Heart right ventricle (tissue), 16 donors: Measurements from ENCODE around the gene SLC29A4. TPM values are rescaled to one million over a fixed set of nuclear protein-coding genes. Genes with fewer than 3 reads are reported as not detected.

Experiments used
- ATAC-seq, 8 donors: fragments of 200-7000 bp; cut with Tn5 transposase; one replicate each; pipeline ENCODE4 v1.9.1; 2020; ENCODE audit warnings: mild to moderate bottlenecking in 8 of 8, moderate library complexity in 8 of 8, moderate number of reproducible peaks in 1 of 8
- DNase-seq, 2 donors: peaks; one replicate each; pipeline ENCODE4 v3.0.0-alpha.2; 2020
- H3K27ac ChIP-seq, 10 donors: fragments of 200-600 bp; sonication (generic) in 2 of 10; one replicate each; pipeline versions ENCODE4 v1.5.0 to v1.8.0; 2020 to 2022; ENCODE audit warnings: mild to moderate bottlenecking in 3 of 10
- H3K27me3 ChIP-seq, 7 donors: fragments of 200-600 bp; one replicate each; pipeline ENCODE4 v1.8.0; 2021 to 2022; ENCODE audit warnings: mild to moderate bottlenecking in 2 of 7
- H3K36me3 ChIP-seq, 9 donors: fragments of 200-600 bp; sonication (generic) in 1 of 9; one replicate each; pipeline versions ENCODE4 v1.5.0 to v1.8.0; 2020 to 2022; ENCODE audit warnings: mild to moderate bottlenecking in 2 of 9
- H3K4me1 ChIP-seq, 9 donors: fragments of 200-600 bp; sonication (generic) in 1 of 9; one replicate each; pipeline versions ENCODE4 v1.5.0 to v1.8.0; 2020 to 2022; ENCODE audit warnings: mild to moderate bottlenecking in 4 of 9
- H3K4me3 ChIP-seq, 10 donors: fragments of 200-600 bp; sonication (generic) in 2 of 10; one replicate each; pipeline versions ENCODE4 v1.5.0 to v1.8.0; 2020 to 2022; ENCODE audit warnings: mild to moderate bottlenecking in 7 of 10, moderate library complexity in 2 of 10
- H3K9me3 ChIP-seq, 11 donors: fragments of 200-600 bp in 10 of 11; sonication (generic) in 2 of 11; one replicate each; pipeline versions ENCODE4 v1.5.0 to v1.8.0; 2013 to 2022; ENCODE audit warnings: mild to moderate bottlenecking in 2 of 11, control low read depth in 1 of 11, moderate library complexity in 1 of 11
- WGBS, 2 donors: extraction: QIAGEN DNeasy Blood & Tissue Kit; methylation state at CpG; one replicate each; pipeline ENCODE4 v1.1.7; 2013; ENCODE audit warnings: inconsistent platforms in 1 of 2; 5-methylcytosine and 5-hydroxymethylcytosine counted together
- intact Hi-C, 10 donors: fragments of 100-400 bp; cut with DNase I; formaldehyde crosslinking; loops; one replicate each; pipeline versions ENCODE4 v1.11.1 to v1.14.2; 2022
- polyA plus RNA-seq, 2 donors: library from polyadenylated mRNA; stranded (reverse); fragments of 200-250 nt; gene quantifications; one replicate each; pipeline ENCODE4 v1.2.3, GENCODE V29; 2013
- total RNA-seq, 10 donors: library from RNA; stranded (reverse); fragmentation: NEBNext Ultra II Directional in 3 of 10; extraction: Animal tissue kit (Norgen Biotek cat#: 25700) in 3 of 10; gene quantifications; one replicate each; pipeline versions ENCODE4 v1.2.1 to v1.2.4, GENCODE V29; 2021 to 2023
- TF ChIP-seq, protein P1 (sequence below), 9 donors: fragments of 200-600 bp; sonication (generic) in 2 of 9; IDR thresholded peaks; one replicate each; pipeline versions ENCODE4 v1.5.0 to v1.8.0; 2021 to 2022; ENCODE audit warnings: antibody characterized with exemption in 9 of 9, mild to moderate bottlenecking in 5 of 9, moderate library complexity in 1 of 9
- donor health status: Arrhythmogenic right ventricular cardiomyopathy.
- donor health status: ischemic (EF 13 %, LVEDD 7.1; RV severe dilation, severe dysfunction).
- donor health status: healthy with polysubstance abuse.
- donor health status: DM: no; HTN: yes; CAD: no.
- donor health status: DM: no; HTN: no; CAD: no.
- donor health status: ischemic (EF 25% LVEDD 6.9; RV normal size, moderate dysfunction).
- donor health status: ischemic (EF 25% LVEDD 5.7; RV mildly dilated, moderate dysfunction).
- donor health status: healthy.
- donor health status: DM: yes; HTN: yes; CAD: no.
- donor health status: Ischemic cardiomyopathy.
- donor health status: ischemic (EF 35%, LVEDD 5.7; RV mildly dilated, moderate dysfunction).
- donor health status: nonischemic (EF 11% LVEDD 7.7; RV severe dilation, severe dysfunction).
- donor health status: DM: yes; HTN: yes; CAD: no.
- donor health status: PGD.
- donor health status: ischemic (EF 29% LVEDD 5.4; RV normal size, mild dysfunction).
- donor health status: nonischemic (EF 23%, LVEDD 6.1; RV moderate dilation, normal function).

Gene SLC29A4
- total and polyA plus RNA-seq, 12 donors = 0.94 to 5.3 (median 2.1) TPM

- TF ChIP-seq, protein P1, sequence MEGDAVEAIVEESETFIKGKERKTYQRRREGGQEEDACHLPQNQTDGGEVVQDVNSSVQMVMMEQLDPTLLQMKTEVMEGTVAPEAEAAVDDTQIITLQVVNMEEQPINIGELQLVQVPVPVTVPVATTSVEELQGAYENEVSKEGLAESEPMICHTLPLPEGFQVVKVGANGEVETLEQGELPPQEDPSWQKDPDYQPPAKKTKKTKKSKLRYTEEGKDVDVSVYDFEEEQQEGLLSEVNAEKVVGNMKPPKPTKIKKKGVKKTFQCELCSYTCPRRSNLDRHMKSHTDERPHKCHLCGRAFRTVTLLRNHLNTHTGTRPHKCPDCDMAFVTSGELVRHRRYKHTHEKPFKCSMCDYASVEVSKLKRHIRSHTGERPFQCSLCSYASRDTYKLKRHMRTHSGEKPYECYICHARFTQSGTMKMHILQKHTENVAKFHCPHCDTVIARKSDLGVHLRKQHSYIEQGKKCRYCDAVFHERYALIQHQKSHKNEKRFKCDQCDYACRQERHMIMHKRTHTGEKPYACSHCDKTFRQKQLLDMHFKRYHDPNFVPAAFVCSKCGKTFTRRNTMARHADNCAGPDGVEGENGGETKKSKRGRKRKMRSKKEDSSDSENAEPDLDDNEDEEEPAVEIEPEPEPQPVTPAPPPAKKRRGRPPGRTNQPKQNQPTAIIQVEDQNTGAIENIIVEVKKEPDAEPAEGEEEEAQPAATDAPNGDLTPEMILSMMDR (IDR thresholded peaks at IDR 0.05) = no peak
- Histone ChIP-seq H3K4me1 (peaks cover 0 to 5% (median 0%) of the 10 kb centered on the region in 9 donors), H3K36me3 (no peaks in the 10 kb centered on the region), H3K27me3 (peaks cover 0 to 36% (median 17%) of the 10 kb centered on the region in 7 donors), H3K4me3 (no peak overlapping the region), H3K27ac (no peak overlapping the region), H3K9me3 (no peaks in the 10 kb centered on the region)
- 33 to 37% methylated on average over 28 to 29 of the region's 29 CpGs for WGBS, 2 donors
- intact Hi-C loops = no loop called here
- ATAC-seq = no peak
- DNase-seq = no peak
Measured at GRCh38 chr7:5296015-5296610, 13.4 kb downstream of the SLC29A4 start.

DNA sequence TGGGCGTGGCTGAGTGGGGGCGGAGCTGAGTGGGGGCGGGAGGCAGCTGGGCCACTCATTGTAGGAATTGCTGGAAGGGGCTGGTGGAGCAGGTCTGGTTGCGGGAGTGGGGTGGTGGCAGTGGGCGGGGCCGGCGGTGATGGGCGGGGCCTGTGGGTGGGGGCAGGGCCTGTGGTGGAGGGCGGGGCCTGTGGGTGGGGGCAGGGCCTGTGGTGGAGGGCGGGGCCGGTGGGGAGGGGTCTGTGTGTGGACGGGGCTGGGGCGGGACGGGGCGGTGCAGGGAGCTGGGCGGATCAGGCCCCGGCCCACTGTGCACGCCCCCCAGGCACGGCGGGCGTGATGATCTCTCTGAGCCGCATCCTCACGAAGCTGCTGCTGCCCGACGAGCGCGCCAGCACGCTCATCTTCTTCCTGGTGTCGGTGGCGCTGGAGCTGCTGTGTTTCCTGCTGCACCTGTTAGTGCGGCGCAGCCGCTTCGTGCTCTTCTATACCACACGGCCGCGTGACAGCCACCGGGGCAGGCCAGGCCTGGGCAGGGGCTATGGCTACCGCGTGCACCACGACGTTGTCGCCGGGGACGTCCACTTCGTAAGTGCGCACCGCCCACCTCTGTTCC is 14.0 kb downstream of the SLC29A4 start:
- Histone ChIP-seq H3K27ac (no peak overlapping the region), H3K27me3 (peaks cover 0 to 36% (median 17%) of the 10 kb centered on the region in 7 donors), H3K4me1 (peaks cover 0 to 5% (median 0%) of the 10 kb centered on the region in 9 donors), H3K4me3 (peak overlapping the region in 1 of 10 donors; percentile 22), H3K9me3 (no peaks in the 10 kb centered on the region), H3K36me3 (no peaks in the 10 kb centered on the region)
- ATAC-seq (no peak), DNase-seq (no peak)
- intact Hi-C loops = no loop called here
- WGBS, 2 donors = 23 to 32% methylated on average over 28 to 46 of the region's 48 CpGs
- TF ChIP-seq, protein P1 (IDR thresholded peaks at IDR 0.05) = no peak

DNA sequence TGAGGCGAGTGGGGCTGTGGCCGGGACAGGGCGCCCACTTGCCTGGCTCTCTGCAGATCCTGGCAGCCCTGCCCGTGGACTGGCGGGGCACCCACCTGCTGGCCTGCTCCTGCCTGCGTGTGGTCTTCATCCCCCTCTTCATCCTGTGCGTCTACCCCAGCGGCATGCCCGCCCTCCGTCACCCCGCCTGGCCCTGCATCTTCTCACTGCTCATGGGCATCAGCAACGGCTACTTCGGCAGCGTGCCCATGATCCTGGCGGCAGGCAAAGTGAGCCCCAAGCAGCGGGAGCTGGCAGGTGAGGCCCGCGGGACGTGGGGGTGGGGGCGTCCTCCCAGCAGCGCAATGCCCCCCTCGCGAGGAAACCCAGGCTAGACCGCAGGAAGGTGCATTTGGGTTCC is 17.6 kb downstream of the SLC29A4 start:
- Histone ChIP-seq H3K4me1 (peaks cover 0 to 5% (median 0%) of the 10 kb centered on the region in 9 donors), H3K27ac (no peak overlapping the region), H3K4me3 (no peak overlapping the region), H3K27me3 (peaks cover 0 to 32% (median 17%) of the 10 kb centered on the region in 7 donors), H3K9me3 (no peaks in the 10 kb centered on the region), H3K36me3 (no peaks in the 10 kb centered on the region)
- ATAC-seq = no peak
- intact Hi-C loops = loop anchor here in 1 of 10 donors (5.0 kb wide), 1 partner anchor 52 kb away; no protein-coding TSS in a partner anchor
- no peak for DNase-seq
- TF ChIP-seq, protein P1 (IDR thresholded peaks at IDR 0.05) = no peak
- 95% methylated on average over 21 to 24 of the region's 24 CpGs for WGBS, 2 donors

GRCh38 chr7:5302577-5302976 is 19.8 kb downstream of the SLC29A4 start:
- Histone ChIP-seq H3K4me1 (no peaks in the 10 kb centered on the region), H3K36me3 (peaks cover 0 to 15% (median 4%) of the 10 kb centered on the region in 9 donors), H3K27ac (no peak overlapping the region), H3K9me3 (no peaks in the 10 kb centered on the region), H3K4me3 (no peak overlapping the region), H3K27me3 (peaks cover 0 to 13% (median 5%) of the 10 kb centered on the region in 7 donors)
- WGBS, 2 donors = 72 to 74% methylated on average over 23 to 25 of the region's 25 CpGs
- DNase-seq = no peak
- TF ChIP-seq, protein P1 (IDR thresholded peaks at IDR 0.05) = no peak
- ATAC-seq = peak in 1 of 8 donors; percentile 16
- intact Hi-C loops = loop anchor here in 1 of 10 donors (5.0 kb wide), 1 partner anchor 50 kb away; no protein-coding TSS in a partner anchor
